Activated naive CD8-positive, alpha-beta T cell treated with anti-CD3 and anti-CD28 coated beads, Interleukin-2, amount 50 U/mL, for 24 hours (primary cell): ENCODE results near the gene TTI1.
A peak's percentile ranks its signal among the peaks of the same experiment; 100 is the strongest.

Experiments
- ATAC-seq: fragments of 150-1000 bp; cut with Tn5 transposase; one replicate; pipeline ENCODE4 v1.10.0; 2021
- DNase-seq: peaks from one replicate; pipeline ENCODE4 v3.0.0; 2021
- H3K27ac Mint-ChIP-seq: one replicate; pipeline ENCODE4 v1.8.0; 2021; ENCODE audit warnings: mild to moderate bottlenecking, mixed read lengths
- H3K27me3 Mint-ChIP-seq: one replicate; pipeline ENCODE4 v1.8.0; 2021; ENCODE audit warnings: mixed read lengths
- H3K36me3 Mint-ChIP-seq: one replicate; pipeline ENCODE4 v1.8.0; 2021; ENCODE audit warnings: low read depth, mixed read lengths
- H3K4me1 Mint-ChIP-seq: one replicate; pipeline ENCODE4 v1.8.0; 2021; ENCODE audit warnings: mixed read lengths
- H3K4me3 Mint-ChIP-seq: one replicate; pipeline ENCODE4 v1.8.0; 2021; ENCODE audit warnings: mild to moderate bottlenecking, moderate library complexity, mixed read lengths
- H3K9me3 Mint-ChIP-seq: one replicate; pipeline ENCODE4 v1.8.0; 2021; ENCODE audit warnings: mixed read lengths

TTI1 gene

GRCh38 chr20:37991908-37992307 lies 41.3 kb downstream of the TTI1 start:
- Mint-ChIP-seq H3K4me3 (no peak overlapping the region), H3K27me3 (no peaks in the 10 kb centered on the region), H3K4me1 (peaks cover 23% of the 10 kb centered on the region), H3K27ac (peak overlapping the region; percentile 76), H3K36me3 (peaks cover 51% of the 10 kb centered on the region), H3K9me3 (no peaks in the 10 kb centered on the region)
- no peak for ATAC-seq
- no peak for DNase-seq

GRCh38 chr20:37991157-37991866 lies 41.9 kb downstream of the TTI1 start:
- no peak overlapping the region for H3K4me3 Mint-ChIP-seq
- peaks cover 51% of the 10 kb centered on the region for H3K36me3 Mint-ChIP-seq
- ATAC-seq, result no peak
- peaks cover 23% of the 10 kb centered on the region for H3K4me1 Mint-ChIP-seq
- no peaks in the 10 kb centered on the region for H3K9me3 Mint-ChIP-seq
- no peak for DNase-seq
- no peaks in the 10 kb centered on the region for H3K27me3 Mint-ChIP-seq
- peak overlapping the region; percentile 76 for H3K27ac Mint-ChIP-seq

DNA sequence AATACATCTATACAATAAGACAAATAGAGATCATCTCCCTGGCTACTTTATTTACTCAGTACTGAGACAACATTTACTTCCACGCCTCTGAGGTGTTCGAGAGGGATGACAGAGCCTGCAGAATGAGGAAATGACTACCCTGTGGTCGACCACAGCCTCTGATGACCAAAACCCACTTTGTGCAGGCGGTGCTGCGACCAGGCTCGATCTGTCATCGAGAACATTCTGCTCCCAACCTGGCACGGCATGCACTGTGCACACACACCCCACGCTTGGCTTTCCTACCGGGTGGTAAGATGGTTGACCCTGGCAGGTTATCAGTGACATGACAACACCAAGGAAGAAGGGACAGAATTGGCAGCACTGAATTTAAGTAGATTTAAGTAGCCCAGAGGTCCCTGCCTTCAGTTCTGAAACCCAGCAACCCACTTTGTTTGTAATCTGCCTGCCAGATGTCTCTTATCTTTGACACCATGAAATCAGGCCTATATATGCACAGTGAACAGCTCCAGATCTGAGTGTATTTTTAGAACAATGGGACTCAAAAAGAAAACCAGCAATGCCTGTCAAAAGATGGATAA lies 42.6 kb downstream of the TTI1 start:
- peaks cover 47% of the 10 kb centered on the region for H3K36me3 Mint-ChIP-seq
- H3K4me3 Mint-ChIP-seq, result peak overlapping the region; percentile 21
- H3K9me3 Mint-ChIP-seq, result no peaks in the 10 kb centered on the region
- DNase-seq (peak; percentile 65), ATAC-seq (peak; percentile 94)
- peaks cover 23% of the 10 kb centered on the region for H3K4me1 Mint-ChIP-seq
- peak overlapping the region; percentile 76 for H3K27ac Mint-ChIP-seq
- no peaks in the 10 kb centered on the region for H3K27me3 Mint-ChIP-seq

DNA sequence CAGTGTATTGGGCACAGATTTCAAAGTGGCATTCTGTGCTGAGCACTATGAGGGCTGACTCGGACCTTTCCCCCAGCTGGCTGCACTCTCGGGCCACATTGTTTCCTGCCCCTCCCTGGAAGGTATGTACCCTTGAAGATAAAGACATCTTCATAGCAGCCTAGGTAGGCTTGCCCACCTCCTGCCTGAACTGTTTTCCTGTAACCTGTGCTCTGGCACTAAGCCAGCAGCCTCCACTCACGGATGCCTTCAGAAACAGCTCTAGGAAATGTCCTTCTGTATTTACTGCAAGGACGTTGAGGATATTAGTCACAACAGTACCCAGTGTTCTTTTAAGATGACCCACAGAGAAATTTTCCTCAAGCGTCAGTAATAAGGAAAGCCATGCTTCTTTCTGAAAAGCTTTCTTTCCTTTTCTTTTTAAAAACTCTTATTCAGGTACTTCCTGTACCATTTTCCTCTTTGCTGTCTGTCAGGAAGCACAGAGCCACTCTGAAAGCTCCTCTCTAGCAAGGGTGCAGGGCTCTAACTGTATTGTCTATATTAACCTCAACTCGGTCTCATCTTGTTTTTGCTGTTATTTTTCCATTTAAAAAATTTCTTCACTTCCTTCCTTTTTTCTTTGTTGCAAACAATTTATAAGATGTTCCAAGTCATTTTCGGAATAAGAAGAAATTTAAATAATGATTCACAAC lies 43.5 kb downstream of the TTI1 start:
- H3K27ac Mint-ChIP-seq, result peak overlapping the region; percentile 36
- no peak for ATAC-seq
- H3K27me3 Mint-ChIP-seq, result no peaks in the 10 kb centered on the region
- peaks cover 23% of the 10 kb centered on the region for H3K4me1 Mint-ChIP-seq
- DNase-seq, result no peak
- H3K9me3 Mint-ChIP-seq, result no peaks in the 10 kb centered on the region
- H3K36me3 Mint-ChIP-seq, result peaks cover 49% of the 10 kb centered on the region
- no peak overlapping the region for H3K4me3 Mint-ChIP-seq

- no peak overlapping the region for H3K27ac Mint-ChIP-seq
- no peaks in the 10 kb centered on the region for H3K9me3 Mint-ChIP-seq
- H3K27me3 Mint-ChIP-seq, result no peaks in the 10 kb centered on the region
- DNase-seq, result no peak
- no peak for ATAC-seq
- peaks cover 23% of the 10 kb centered on the region for H3K4me1 Mint-ChIP-seq
- H3K4me3 Mint-ChIP-seq, result no peak overlapping the region
- peaks cover 44% of the 10 kb centered on the region for H3K36me3 Mint-ChIP-seq
These were observed 44.8 kb downstream of the TTI1 start for GRCh38 chr20:37988306-37988954.

- H3K4me3 Mint-ChIP-seq, result no peak overlapping the region
- H3K4me1 Mint-ChIP-seq, result peaks cover 23% of the 10 kb centered on the region
- ATAC-seq, result no peak
- H3K27ac Mint-ChIP-seq, result no peak overlapping the region
- no peaks in the 10 kb centered on the region for H3K9me3 Mint-ChIP-seq
- no peaks in the 10 kb centered on the region for H3K27me3 Mint-ChIP-seq
- no peak for DNase-seq
- H3K36me3 Mint-ChIP-seq, result peaks cover 51% of the 10 kb centered on the region
These were observed 45.5 kb downstream of the TTI1 start for GRCh38 chr20:37987602-37988290.

DNA sequence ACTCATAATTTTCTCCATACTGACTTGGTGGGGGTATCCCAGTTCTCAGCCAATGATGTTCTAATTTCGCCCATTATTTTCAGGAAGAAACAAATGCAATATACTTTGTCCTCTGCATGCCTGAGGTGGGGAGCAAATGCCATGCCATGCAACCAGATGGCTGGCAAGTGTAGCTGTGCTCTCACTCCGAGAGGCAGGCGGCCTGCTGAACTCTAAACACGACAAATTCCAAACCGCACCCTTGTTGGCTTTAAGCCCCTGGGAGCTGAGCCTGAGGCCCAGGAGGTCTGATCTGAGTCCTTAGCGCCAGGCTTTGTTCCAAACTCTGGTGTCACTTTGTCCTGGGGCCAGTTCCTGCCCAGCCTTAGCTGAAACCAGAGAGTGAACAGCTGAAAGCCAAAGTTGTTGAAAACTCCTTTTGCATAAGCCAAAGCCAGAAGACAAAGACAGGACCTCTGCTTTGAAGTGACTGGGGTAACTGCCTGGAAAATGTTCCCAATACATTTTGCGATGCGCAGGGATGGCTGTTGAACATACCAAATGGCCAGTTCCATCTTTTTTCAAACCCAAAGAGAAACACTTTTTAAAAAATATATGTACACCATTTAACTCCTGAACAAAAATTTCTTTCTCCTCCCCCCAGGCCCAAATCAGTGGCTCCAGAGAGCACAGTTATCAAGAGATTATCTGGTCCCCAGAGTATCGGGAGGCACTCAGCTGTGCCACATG lies 46.2 kb downstream of the TTI1 start:
- Mint-ChIP-seq H3K4me3 (no peak overlapping the region), H3K36me3 (peaks cover 56% of the 10 kb centered on the region)
- DNase-seq, result no peak

GRCh38 chr20:37986044-37986858 lies 47.0 kb downstream of the TTI1 start:
- H3K27me3 Mint-ChIP-seq, result no peaks in the 10 kb centered on the region
- H3K4me3 Mint-ChIP-seq, result no peak overlapping the region
- H3K9me3 Mint-ChIP-seq, result no peaks in the 10 kb centered on the region
- peaks cover 17% of the 10 kb centered on the region for H3K4me1 Mint-ChIP-seq
- peaks cover 56% of the 10 kb centered on the region for H3K36me3 Mint-ChIP-seq
- DNase-seq, result no peak
- H3K27ac Mint-ChIP-seq, result no peak overlapping the region
- no peak for ATAC-seq

More for the DNA sequence above, 46.2 kb downstream of the TTI1 start:
- no peak for ATAC-seq
- Mint-ChIP-seq H3K27ac (no peak overlapping the region), H3K9me3 (no peaks in the 10 kb centered on the region), H3K4me1 (peaks cover 23% of the 10 kb centered on the region), H3K27me3 (no peaks in the 10 kb centered on the region)

GRCh38 chr20:37984018-37984785 lies 49.1 kb downstream of the TTI1 start:
- ATAC-seq (no peak), DNase-seq (no peak)
- Mint-ChIP-seq H3K36me3 (peaks cover 40% of the 10 kb centered on the region), H3K27me3 (no peaks in the 10 kb centered on the region), H3K4me3 (no peak overlapping the region), H3K27ac (no peak overlapping the region), H3K4me1 (no peaks in the 10 kb centered on the region), H3K9me3 (no peaks in the 10 kb centered on the region)

- Mint-ChIP-seq H3K4me3 (no peak overlapping the region), H3K36me3 (peaks cover 33% of the 10 kb centered on the region), H3K27me3 (no peaks in the 10 kb centered on the region), H3K9me3 (no peaks in the 10 kb centered on the region), H3K4me1 (no peaks in the 10 kb centered on the region), H3K27ac (no peak overlapping the region)
- ATAC-seq (no peak), DNase-seq (no peak)
These were observed 50.0 kb downstream of the TTI1 start for GRCh38 chr20:37983286-37983685.

- DNase-seq (no peak), ATAC-seq (no peak)
- no peaks in the 10 kb centered on the region for H3K27me3 Mint-ChIP-seq
- no peak overlapping the region for H3K27ac Mint-ChIP-seq
- H3K4me1 Mint-ChIP-seq, result peaks cover 12% of the 10 kb centered on the region
- H3K9me3 Mint-ChIP-seq, result no peaks in the 10 kb centered on the region
- peaks cover 29% of the 10 kb centered on the region for H3K36me3 Mint-ChIP-seq
- H3K4me3 Mint-ChIP-seq, result no peak overlapping the region
These were observed 51.7 kb downstream of the TTI1 start for GRCh38 chr20:37981568-37981967.

- Mint-ChIP-seq H3K4me1 (peaks cover 12% of the 10 kb centered on the region), H3K27me3 (no peaks in the 10 kb centered on the region), H3K4me3 (no peak overlapping the region), H3K9me3 (no peaks in the 10 kb centered on the region), H3K27ac (no peak overlapping the region), H3K36me3 (peaks cover 29% of the 10 kb centered on the region)
- ATAC-seq, result no peak
- DNase-seq, result no peak
These were observed 52.4 kb downstream of the TTI1 start for GRCh38 chr20:37980876-37981275.

DNA sequence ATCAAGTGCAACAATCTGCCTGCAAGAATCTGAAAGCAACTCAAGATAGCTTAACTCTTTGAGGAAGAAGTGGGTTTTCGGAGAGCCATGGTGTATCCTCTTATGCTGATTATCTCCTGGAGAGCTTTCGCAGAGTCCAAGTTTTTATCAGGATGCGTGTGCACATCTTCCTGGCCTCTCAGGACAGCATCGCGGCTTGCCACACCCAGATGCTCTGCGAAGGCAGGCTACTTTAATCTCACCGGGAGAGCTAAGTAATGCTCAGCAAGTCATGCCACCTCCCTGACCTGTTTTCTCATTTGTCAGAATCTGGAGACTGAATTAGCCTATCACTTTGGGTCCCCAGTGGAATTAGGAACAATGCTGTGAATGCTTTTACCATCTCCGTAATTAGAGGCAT lies 52.9 kb downstream of the TTI1 start:
- Mint-ChIP-seq H3K36me3 (peaks cover 29% of the 10 kb centered on the region), H3K4me3 (no peak overlapping the region), H3K27me3 (no peaks in the 10 kb centered on the region), H3K4me1 (peaks cover 12% of the 10 kb centered on the region), H3K27ac (no peak overlapping the region), H3K9me3 (no peaks in the 10 kb centered on the region)
- ATAC-seq (no peak), DNase-seq (no peak)
